Erythroblast (primary cell): ENCODE results near the gene RNASE9.
"Not testable (repeated sequence)": the region's sequence is repeated elsewhere in the genome, so short reads cannot be mapped to it uniquely, and the experiment has no call there.

Experiments
- GATA1 ChIP-seq: IDR thresholded peaks from 2 replicates; pipeline ENCODE4 v1.6.1; 2011; ENCODE audit warnings: low read depth, mild to moderate bottlenecking, control low read depth, low read length, moderate library complexity
- POLR2A ChIP-seq: IDR thresholded peaks from 2 replicates; pipeline ENCODE4 v1.6.1; 2011; ENCODE audit warnings: mild to moderate bottlenecking, low read length

DNA sequence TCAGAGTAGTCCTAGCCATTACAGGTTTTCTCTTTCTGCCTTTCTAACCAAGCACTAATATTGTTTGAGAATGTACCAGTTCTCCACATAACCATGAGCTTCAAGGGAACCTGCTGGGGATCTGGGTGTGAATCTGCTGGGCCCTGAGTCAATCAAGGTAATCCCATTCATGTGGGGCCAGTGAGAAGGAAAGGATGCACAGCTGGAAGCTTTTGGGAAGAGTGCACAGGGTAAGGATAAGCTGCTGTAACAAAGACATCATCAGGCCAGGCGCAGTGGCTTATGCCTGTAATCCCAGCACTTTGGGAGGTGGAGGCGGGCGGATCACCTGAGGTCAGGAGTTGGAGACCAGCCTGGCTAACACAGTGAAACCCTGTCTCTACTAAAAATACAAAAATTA, 34.9 kb upstream of the RNASE9 start:
- not testable (repeated sequence) for TF ChIP-seq POLR2A, GATA1
